GM06990 (cell line): ENCODE measurements around the gene TRMU.
"Not testable (repeated sequence)": the region's sequence is repeated elsewhere in the genome, so short reads cannot be mapped to it uniquely, and the experiment has no call there.

Source experiments
- DNase-seq: peaks from one replicate; pipeline ENCODE4 v3.0.0-alpha.2; 2011; ENCODE audit not compliant: insufficient read length; ENCODE audit errors: extremely low read depth
- H3K27me3 ChIP-seq: replicated peaks from 2 replicates; pipeline ENCODE4 v1.6.0; 2011; ENCODE audit warnings: low read length; ENCODE audit not compliant: control insufficient read depth, insufficient read depth
- H3K36me3 ChIP-seq: 2 replicates; pipeline ENCODE4 v1.5.1; 2011; ENCODE audit warnings: low read length; ENCODE audit not compliant: control insufficient read depth, insufficient read depth
- H3K4me3 ChIP-seq: replicated peaks from 2 replicates; pipeline ENCODE4 v1.5.1; 2011; ENCODE audit warnings: low read depth, mild to moderate bottlenecking, control low read depth, low read length
- TF ChIP-seq, protein P1 (sequence below): IDR thresholded peaks from 2 replicates; pipeline ENCODE4 v1.5.1; 2011; ENCODE audit warnings: low read length, control low read depth, mild to moderate bottlenecking, inconsistent platforms; ENCODE audit not compliant: insufficient read depth, poor library complexity, severe bottlenecking

Gene TRMU

DNA sequence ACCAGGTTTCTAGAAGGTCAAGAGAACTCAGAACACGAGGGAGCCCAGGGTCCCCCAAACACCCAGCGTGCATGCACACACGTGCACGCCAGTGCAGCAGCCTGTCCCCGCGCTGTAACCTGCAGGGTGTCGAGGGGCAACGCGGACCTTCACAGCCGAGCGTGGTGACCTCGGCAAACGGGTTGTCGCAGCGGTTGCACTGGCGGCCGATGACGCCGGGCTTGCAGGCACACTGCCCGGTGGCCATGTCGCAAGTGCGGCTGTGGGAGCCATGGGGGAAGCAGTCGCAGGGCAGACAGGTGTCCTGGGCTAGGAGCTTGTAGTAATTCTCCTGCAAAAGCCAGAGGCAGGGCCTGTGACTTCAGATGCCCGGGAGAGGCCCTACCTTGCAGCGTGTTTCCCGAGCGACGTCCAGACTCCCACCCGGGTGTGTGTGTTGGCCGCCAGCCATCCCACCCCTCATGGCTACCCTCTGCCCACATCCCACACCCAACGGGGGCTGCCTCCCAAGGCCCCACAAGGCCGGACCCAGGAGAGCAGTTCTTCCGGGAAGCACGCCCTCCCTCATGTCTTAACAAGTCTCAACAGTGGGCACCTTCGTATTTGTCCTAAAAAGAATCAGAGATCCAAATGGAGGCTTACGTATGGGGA, 56.1 kb downstream of the TRMU start:
- TF ChIP-seq, protein P1, sequence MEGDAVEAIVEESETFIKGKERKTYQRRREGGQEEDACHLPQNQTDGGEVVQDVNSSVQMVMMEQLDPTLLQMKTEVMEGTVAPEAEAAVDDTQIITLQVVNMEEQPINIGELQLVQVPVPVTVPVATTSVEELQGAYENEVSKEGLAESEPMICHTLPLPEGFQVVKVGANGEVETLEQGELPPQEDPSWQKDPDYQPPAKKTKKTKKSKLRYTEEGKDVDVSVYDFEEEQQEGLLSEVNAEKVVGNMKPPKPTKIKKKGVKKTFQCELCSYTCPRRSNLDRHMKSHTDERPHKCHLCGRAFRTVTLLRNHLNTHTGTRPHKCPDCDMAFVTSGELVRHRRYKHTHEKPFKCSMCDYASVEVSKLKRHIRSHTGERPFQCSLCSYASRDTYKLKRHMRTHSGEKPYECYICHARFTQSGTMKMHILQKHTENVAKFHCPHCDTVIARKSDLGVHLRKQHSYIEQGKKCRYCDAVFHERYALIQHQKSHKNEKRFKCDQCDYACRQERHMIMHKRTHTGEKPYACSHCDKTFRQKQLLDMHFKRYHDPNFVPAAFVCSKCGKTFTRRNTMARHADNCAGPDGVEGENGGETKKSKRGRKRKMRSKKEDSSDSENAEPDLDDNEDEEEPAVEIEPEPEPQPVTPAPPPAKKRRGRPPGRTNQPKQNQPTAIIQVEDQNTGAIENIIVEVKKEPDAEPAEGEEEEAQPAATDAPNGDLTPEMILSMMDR = no peak
- DNase-seq = no peak
- Histone ChIP-seq H3K27me3 (no peaks in the 10 kb centered on the region), H3K4me3 (no peak overlapping the region), H3K36me3 (no peaks in the 10 kb centered on the region)

DNA sequence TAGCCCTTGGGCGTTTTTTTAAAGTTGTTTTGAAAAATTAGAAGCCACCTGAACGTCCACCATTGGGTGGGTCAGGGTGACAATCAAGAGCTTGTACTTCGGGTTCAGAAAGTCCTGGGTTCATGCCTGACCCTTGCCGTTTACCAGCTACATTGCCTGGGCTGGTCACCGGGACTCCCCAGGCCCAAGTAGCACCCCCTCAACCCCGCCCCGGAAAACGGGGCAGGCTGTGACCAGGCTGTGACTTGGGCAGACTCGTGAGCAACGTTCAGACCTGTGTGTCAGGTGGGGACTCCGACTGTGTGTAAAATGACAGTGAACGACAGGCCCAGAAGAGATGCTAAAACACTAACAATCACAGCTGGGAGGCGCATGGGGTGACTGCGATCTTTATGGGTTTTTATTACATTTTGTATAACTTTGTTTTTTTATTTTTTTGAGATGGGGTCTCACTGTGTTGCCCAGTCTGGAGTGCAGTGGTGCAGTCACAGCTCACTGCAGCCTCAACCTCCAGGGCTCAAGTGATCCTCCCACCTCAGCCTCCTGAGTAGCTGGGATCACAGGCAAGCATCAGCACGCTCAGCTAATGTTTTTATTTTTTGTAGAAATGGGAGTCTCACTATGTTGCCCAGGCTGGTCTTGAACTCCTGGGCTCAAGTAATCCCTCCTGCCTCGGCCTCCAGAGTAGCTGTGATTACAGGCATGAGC, 56.8 kb downstream of the TRMU start:
- Histone ChIP-seq H3K27me3 (no peaks in the 10 kb centered on the region), H3K4me3 (no peak overlapping the region), H3K36me3 (no peaks in the 10 kb centered on the region)
- no peak for DNase-seq
- TF ChIP-seq, protein P1 = no peak

DNA sequence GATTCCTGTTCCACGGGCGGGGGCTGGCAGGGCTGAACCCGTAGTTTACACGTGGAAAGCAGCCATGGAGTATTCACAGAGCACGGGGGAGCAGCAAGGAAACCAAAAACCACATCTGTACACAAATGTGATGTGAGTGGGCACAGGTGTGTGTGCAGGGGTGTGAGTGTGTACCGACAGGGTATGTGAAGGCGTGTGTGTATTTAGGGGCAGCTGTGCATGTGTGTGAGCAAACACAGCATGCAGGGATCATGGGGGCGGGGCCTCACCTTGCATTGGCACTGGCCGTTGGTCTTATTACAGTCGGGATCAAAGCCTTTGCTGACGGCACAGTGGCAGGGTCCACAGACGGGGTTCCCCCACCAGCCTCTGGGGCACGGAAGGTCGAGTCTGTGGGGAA, 58.4 kb downstream of the TRMU start:
- no peak overlapping the region for H3K4me3 ChIP-seq
- no peak for DNase-seq
- no peaks in the 10 kb centered on the region for H3K27me3 ChIP-seq
- no peaks in the 10 kb centered on the region for H3K36me3 ChIP-seq
- TF ChIP-seq, protein P1 = no peak

DNA sequence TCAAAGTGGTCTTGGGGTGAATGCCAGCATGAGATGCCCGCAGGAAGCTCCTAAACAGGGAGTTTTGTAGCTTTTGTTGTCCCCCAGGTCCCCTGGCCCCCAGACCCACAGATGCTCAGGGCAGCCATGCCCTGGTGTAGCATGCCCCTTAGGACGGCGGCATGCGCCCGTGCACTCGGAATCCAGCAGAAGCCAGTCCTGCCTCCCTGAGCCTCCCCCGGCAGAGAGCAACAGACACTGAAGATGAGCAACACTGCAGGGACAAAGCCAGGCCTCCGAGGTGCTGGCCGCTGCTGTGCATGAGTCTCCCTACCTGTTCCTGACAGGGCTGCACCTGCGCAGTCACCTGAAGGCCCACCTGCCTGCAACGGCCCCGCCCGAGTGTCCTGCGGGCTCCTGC, 59.1 kb downstream of the TRMU start:
- Histone ChIP-seq H3K36me3 (no peaks in the 10 kb centered on the region), H3K27me3 (no peaks in the 10 kb centered on the region), H3K4me3 (no peak overlapping the region)
- DNase-seq = no peak
- TF ChIP-seq, protein P1 = no peak

DNA sequence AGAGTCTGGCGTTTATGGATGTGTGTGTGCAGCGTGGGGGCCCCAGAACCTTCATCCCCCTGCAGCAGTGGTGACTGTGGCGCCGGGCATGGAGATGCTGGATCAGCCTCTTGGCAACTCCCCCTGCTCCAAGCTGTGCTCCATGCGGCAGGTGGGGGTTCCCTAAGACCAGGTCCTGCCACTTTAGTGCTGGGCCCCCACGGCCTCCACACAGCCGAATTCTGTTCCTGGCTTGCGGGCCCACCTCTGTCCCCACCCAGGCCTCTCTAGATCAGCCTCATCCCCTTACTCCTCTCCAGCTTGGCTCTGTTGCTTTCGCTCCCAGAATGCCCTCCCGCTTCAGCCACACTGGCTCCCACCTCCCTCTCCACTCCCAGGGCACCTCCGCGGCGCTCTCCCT, 59.6 kb downstream of the TRMU start:
- no peak for DNase-seq
- TF ChIP-seq, protein P1 = no peak
- H3K27me3 ChIP-seq = no peaks in the 10 kb centered on the region
- H3K36me3 ChIP-seq = no peaks in the 10 kb centered on the region
- H3K4me3 ChIP-seq = no peak overlapping the region

DNA sequence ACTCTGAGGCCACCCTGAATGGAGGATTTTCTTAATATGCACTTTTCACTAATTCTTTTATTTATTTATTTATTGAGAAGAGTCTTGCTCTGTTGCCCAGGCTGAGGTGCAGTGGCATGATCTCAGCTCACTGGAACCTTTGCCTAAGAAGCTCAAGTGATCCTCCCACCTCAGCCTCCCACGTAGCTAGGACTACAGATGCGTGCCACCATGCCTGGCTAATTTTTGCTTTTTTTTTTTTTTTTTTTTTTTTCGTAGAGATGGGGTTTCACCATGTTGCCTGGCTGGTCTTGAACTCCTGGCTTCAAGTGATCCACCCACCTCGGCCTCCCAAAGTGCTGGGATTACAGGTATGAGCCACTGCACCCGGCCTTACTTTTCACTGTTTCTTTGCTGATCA, 61.5 kb downstream of the TRMU start:
- not testable (repeated sequence) for H3K4me3 ChIP-seq

More for the DNA sequence above, 61.5 kb downstream of the TRMU start:
- DNase-seq, H3K36me3 ChIP-seq, H3K27me3 ChIP-seq: not testable (repeated sequence)
